Measurements from ENCODE around the gene MTREX.

The MTREX gene

DNA sequence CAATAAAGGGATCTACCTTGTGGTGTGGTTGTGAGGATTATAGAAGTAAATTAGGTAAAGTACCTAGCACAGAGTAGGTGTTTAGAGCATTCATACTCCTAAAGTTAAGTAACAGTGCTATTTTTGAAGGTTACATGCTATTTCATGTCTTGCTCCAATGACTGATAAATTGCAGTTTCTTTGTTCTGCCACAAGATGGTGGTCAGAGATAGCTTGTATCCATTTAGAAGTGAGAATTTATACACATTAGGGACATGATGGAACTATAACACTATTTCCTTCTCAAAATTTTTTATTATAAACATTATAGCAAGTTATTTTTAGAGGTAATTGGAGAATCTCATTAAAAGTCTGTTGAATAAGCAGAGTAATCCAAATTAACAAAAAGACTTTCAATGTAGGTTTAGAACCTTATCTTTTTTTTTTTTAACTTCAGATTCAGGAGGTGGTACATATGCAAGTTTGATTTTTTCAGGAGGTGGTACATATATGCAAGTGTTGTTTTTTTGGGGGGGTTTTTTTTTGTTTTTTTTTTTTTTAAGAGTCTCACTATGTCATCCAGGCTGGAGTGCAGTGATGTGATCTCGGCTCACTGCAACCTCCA lies 17.1 kb downstream of the MTREX start:
- no peak for DNase-seq (ENCODE audit: low read depth in 2 of 2)

DNA sequence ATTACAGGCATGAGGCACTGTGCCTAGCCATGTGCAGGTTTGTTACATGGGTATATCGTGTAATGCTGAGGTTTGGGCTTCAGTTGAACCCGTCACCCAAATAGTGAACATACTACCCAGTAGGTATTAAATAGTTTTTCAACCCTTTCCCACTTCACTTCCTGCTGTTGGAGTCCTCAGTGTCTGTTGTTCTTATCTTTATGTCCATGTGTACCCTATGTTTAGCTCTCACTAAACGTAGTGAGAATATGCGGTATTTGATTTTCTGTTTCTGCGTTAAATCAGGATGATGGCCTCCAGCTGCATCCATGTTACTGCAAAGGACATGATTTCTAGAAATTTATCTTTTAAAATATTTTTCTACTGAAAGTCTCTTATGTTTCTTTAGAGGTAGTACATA lies 17.8 kb downstream of the MTREX start:
- DNase-seq (ENCODE audit: low read depth in 2 of 2), result no peak

DNA sequence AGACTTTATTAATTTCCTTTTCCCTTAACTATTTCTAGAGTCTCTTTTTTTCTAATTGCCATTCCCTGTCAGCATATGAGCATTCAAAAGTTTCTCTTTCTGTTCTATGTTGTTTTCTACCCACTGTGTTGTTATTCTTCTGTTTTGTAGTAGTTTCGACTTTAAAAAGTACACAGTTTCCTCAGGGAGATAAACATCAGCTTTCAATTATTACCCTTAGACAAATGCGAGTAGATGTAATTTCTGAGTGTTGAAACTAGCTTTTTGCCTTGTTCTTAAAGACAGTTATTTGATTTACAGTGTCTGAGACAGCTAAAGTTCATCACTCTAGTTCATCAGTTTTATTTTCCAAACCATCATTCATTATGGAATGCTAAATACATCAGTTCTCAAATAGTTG lies 19.5 kb downstream of the MTREX start:
- DNase-seq (ENCODE audit: low read depth in 2 of 2), result no peak

DNA sequence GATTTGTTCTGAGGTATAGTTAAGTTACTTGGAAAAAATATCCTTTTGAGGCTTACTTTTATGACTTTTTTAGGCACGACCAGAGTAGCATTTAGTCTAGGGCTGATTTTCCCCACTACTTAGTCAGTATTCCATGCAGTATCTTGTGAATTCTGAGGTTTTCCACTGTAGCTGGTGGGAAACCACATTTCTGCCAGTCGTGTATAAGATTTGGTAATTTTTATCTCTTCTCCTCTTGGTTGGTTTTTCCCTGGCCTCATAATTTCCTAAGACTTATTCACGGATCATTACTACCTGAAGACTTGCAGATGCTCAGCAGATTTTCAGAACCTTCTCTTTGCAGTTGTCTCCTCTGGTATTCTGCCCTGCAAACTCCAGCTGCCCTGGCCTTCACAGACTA lies 23.5 kb downstream of the MTREX start:
- DNase-seq (ENCODE audit: low read depth in 2 of 2), result no peak

DNA sequence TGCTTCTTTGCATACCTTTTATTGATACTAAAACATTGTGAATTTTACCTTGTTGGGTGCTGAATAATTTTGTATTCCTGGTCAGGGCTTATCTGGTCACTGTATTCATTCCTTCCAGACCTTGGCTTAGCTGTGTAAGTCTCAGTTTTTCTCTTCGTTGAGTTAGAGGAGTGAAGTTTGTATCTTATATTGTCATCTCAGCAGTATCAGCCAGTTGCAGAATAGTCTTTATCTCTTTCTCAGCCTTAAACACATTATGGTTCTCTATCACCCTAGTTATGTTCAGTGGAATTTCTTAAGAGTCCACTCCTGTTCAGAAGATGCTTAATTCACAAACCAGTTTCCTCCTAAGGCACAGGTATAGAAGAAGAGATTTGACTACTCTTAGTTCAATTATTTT lies 25.2 kb downstream of the MTREX start:
- no peak for DNase-seq (ENCODE audit: low read depth in 2 of 2)

DNA sequence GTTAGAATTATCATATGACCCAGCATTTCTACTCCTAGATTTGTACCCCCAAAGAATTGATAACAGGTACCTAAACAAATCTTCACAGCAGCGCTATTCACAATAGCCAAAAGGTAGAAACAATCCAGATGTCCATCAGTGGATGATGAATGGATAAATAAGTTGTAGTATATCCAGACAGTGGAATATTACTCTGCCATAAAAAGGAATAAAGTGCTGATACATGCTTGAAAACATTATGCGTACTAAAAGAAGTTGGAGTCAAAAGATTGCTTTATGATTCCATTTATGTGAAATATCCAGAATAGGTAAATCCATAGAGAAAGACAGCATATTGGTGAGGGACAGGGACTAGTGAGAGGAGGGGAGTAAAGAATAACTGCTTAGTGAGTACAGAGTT lies 26.0 kb downstream of the MTREX start:
- DNase-seq (ENCODE audit: low read depth in 2 of 2), result no peak

DNA sequence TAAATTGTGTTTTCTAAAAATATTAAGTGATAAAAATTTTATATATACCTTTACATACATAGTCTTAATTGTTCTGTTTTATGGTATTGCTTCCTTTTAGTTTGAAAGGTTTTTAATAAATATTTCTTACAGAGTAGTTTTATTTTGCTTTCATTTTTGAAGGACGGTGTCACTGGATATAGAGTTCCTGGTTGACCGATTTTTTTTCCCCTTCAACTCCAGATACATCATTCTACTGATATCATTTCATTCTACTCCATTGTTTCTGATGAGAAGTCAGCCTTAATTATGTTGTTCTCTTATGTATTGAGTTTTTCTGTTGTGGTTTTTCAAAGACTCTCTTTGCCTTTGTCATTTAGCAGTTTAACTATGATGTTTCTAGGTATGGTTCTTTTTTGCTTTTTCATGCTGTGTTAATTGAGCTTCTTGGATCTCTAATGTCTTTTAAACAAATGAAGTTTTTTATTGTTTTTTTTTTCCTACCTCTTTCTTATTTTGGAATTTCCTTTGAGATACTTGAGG lies 30.4 kb downstream of the MTREX start:
- no peak for DNase-seq (ENCODE audit: low read depth in 2 of 2)

DNA sequence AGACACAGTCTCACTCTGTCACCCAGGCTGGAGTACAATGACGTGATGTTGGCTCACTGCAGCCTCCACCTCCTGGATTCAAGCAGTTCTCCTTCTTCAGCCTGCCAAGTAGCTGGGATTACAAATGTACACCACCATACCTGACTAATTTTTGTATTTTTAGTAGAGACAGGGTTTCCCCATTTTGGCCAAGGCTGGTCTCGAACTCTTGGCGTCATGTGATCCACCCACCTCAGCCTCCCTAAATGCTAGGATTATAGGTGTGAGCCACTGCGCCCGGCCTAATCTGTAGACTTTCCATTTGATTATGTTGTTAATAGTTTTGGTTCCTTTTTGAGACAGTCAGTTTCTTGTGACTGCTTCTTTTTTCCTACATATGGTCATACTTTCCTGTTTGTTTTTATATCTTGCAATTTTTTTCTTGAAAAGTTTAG lies 31.0 kb downstream of the MTREX start:
- DNase-seq (ENCODE audit: low read depth in 2 of 2), result no peak

DNA sequence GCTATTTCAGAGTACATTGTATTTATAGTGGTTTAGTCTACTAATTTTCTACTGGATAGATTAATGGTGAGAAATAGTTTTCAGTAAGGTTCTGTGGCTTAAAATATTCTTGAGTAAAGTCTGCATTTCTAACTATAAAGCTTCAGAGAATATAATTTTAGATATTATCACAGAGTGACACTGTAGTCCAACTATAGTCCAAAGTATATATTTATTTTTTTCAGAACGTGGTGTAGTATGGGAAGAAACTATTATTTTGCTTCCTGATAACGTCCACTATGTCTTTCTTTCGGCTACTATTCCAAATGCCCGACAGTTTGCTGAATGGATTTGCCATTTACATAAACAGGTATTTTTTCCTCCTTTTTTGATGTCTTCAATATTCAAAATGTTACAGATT lies 35.3 kb downstream of the MTREX start:
- no peak for DNase-seq (ENCODE audit: low read depth in 2 of 2)

DNA sequence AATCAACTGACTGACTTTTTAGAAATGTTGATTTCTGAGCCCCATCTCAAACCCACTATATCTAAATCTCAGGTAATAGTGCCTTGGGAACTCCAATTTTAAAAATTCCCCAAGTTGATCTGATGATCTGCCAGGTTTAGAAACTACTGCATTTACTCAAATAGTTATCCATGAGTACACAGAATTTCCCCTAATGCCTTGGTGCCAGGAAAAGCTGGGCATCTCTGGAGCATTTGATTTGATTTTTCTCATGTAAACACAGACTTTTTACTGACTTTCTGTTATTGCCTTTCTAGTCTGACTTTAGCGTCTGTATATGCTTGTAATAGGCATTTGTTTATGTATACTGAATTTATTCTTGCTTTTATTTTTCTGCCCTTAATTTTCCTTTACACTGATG lies 35.8 kb downstream of the MTREX start:
- no peak for DNase-seq (ENCODE audit: low read depth in 2 of 2)

DNA sequence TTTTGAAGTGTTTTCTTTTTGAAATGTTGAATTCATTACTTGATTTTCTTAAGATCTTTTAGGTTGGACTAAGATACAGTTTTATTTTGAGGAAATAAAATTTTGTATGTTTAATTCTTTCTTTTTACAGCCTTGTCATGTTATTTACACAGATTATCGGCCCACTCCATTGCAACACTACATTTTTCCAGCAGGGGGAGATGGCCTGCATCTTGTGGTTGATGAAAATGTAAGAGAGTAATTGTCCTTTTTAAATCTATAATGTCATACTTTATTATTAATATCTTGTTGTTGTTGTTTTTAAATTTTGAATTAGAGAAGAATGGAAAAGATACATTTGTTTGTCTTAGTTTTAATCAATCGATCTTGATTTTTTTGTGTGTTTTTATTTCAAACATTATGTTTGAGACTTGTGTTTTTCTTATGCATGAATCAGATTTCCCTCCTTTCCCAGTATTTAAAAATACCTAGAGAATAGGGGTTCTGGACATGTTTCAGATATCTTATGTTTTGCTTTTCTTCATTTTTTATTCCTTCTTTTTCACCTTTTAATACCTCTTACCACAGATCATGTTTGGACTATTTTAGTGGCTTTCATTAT lies 36.7 kb downstream of the MTREX start:
- peak; percentile 19 to 22 for DNase-seq (ENCODE audit: low read depth in 2 of 2)

DNA sequence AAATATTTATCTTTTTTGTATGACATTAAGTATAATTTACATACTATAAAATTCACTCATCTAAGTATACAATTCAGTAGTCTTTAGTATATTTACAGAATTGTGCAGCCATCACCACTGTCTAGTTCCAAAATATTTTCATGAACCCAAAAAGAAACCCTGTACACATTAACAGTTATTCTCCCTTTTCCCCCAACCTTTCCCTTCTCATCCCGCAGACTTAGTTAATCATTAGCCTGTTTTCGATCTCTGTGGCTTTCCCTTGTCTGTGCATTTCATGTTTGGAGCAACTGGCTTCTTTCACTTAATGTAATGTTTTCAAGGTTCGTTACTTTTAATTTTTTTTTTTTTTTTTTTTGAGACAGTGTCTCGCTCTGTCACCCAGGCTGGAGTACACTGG lies 37.5 kb downstream of the MTREX start:
- no peak for DNase-seq (ENCODE audit: low read depth in 2 of 2)

DNA sequence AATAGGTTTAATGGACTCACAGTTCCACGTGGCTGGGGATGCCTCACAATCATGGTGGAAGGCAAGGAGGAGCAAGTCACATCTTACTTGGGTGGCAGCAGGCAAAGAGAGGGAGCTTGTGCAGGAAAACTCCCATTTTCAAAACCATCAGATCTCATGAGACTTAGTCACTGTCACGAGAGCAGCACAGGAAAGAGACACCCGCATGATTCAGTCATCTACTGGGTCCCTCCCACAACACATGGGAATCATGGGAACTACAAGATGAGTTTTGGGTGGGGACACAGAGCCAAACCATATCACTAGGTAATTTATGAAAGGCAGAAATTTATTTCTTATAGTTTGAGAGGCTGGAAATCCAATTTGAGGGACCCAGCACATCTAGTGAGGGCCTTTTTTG lies 40.0 kb downstream of the MTREX start:
- DNase-seq (ENCODE audit: low read depth in 2 of 2), result no peak

DNA sequence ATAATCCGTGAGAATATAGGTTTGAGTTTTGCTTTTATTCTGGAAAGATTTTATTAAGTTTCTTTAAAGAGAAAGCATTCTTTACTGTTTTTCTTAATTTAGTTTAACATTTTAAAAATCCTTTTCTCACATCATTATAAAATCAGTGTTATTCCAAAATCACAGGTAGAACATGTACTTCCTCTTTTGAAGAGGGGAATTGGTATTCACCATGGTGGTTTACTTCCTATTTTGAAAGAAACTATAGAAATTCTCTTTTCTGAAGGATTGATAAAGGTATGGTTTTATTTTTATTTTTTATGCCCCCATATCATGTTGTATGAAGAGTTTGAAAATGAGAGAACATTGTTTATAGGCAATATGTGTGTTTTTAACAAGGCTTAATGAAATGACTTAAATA lies 43.0 kb downstream of the MTREX start:
- no peak for DNase-seq (ENCODE audit: low read depth in 2 of 2)

DNA sequence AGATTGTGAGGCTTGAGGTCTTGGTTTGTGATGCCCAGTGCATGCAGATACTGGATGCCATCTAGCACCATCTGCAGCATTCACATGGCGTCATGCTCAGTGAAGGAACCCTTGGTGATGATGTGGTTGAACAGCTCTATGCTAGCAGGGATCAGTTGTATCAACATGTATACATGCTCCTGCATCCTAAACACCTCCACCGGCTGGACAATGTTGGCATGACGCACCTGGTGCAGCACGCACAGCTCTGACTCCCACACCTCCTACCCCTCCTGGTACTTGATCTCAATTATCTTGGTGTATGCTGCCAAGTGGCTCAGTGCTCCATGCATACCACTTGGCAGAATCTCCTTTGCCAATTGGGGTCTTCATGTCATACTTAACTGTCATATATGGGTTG lies 49.1 kb downstream of the MTREX start:
- DNase-seq (ENCODE audit: low read depth in 2 of 2), result no peak

DNA sequence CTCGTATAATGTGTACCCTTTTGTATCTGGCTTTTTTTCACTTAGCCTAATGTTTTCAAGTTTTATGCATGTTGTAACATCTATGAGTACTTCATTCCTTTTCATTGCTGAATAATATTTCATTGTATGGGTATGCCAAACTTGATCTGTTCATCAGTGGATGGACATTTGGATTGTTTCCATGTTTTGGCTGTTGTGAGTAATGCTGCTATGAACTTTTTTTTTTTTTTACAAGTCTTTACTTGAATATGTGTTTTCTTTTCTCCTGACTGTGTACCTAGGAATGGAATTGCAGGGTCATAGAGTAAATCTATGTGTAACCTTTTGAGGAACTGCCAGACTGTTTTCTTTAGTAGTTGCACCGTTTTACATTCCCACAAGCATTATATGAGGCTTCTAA lies 52.4 kb downstream of the MTREX start:
- no peak for DNase-seq (ENCODE audit: low read depth in 2 of 2)

DNA sequence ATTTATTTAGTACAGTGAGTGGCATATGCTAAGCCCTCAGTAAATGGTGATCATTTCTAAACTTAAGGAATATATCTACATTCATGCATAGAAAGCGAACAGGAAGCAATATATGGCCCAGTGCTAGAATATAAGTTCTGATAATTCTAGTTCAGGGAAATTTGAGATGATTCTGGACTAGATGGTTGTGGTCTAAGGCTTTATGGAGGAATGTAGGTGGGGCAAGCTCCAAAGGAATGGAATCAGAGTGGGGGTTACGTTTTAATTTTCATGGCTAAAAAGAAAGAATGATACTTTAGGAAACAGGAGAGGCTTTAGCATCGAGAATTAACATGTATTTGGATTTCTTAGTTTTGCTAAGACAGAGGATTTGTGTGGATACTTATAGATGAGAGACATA lies 56.1 kb downstream of the MTREX start:
- no peak for DNase-seq (ENCODE audit: low read depth in 2 of 2)

DNA sequence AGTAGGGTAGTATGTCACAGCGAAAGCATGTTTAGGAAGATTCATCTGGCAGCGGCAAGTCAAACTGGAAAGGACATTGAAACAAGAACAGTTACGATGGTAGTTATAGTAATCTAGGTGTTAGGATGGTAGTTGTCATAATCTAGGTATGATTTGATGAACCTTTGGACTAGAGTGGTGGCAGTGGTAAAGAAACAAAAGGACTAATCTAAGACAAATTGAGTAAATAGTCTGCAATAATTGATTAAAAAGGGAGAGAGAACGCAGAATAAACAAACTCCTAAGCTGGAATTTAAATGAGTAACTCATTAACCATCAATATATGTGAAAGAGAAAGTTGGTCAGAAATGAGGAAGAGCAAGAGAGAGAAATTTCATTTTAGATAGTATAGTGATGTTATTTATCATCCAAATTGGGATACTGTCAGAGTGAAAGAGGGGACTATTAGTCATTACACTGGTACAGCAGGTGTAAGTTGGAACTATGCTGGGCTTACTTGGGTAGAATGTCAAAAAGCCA lies 56.8 kb downstream of the MTREX start:
- no peak for DNase-seq (ENCODE audit: low read depth in 2 of 2)

DNA sequence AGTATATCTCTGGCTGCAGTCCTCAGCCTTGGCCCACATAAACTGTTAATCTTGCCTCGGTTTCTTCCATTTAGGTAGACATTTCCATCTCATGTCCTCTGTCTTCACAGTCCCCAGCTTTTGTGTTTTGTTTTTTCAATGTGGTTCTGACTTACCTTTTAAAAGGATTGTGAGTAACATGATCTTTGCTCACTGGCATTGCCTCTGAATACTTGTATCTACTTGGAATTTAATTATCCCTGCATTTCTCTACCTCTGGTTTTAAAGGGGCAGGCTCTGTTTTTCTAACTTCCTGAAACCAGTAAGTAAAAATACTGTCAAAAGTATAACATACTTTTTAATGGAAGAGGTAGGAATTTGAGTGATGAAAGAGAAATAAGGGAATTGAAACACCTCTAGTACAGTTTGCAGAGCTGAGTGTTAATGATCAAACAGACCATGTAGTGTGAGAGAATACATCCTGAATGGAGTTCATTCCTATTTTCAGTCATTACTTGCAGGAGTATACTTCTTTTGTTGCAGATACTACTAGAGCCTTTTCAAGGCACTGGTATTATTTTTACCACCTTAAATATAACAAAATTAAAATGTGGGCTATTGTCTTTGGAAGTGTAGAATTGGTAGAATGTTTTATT lies 62.6 kb downstream of the MTREX start:
- no peak for DNase-seq (ENCODE audit: low read depth in 2 of 2)

DNA sequence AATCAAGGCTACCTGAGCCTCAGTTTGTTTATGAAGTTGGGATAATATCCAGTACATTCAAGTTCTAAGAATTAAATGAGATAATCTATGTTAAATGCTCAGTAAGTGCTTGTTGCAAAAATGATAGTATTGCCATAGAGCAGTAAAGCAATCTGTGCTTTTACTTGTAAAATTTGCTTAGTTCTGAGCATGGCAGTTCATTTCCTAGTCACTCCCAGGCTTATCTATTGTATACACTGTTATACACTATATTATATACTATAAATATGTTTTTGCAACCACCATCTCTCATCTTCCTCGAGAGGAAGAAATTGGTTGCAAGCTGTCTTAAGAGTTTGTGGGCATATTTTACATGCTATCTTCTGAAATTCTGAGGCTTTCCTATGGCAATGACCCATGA lies 63.4 kb downstream of the MTREX start:
- DNase-seq (ENCODE audit: low read depth in 2 of 2), result no peak

DNA sequence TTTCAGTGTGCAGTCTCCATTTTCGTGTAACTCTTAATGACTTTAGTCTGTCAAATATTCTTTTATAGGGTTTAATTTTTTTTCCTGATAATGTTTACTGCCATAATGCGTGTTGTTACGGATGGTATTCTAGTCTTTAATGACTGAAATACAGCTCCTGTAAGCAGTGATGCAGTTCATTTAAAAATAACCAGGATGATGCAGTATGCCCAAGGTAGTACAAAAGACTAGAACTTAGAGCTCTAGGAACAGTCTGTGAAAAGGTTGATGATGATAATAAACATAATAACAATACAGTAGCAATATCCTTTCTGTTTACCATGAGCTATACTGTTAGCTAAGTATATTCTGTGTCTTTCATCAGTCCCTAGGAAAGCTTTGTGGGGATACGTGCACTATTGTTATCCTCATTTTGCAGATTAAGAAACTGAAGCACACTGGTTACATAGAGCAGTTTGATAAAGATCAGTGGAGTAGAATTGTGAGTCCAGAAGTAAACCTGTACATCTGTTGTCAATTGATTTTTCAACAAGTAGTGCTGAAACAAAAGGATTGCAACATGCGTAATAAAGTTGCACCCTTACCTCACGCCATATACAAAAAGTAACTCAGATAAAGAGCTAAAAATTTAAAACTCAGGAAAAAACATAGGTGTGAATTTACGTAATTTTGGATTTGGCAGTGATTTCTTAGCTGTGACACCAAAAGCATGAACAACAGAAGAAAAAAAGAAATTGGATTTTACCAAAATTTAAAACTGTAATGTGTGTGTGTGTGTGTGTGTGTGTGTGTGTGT lies 64.5 kb downstream of the MTREX start:
- DNase-seq (ENCODE audit: low read depth in 2 of 2), result no peak

DNA sequence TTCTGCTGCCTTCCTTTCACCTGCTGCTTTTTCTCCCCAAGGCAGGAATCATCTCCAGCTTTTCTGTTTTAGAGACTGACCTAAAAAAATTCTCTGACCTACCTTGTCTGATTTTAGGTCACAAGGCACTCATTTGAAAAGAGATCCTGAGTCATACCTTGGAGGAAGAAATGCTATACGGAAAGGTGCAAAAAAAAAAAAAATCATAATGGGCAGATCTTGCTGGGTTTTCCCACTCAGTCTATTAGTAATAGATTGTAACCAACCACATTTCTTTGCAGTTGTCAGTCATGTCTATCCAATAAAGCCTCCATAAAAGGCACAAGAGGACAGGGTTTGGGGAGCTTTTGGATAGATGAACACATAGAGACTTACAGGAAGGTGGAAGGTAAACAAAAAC lies 70.0 kb downstream of the MTREX start:
- DNase-seq (ENCODE audit: low read depth in 2 of 2), result no peak

Measured in stimulated activated CD8-positive, alpha-beta memory T cell treated with anti-CD3 and anti-CD28 coated beads, Interleukin-2, amount 100 ng/mL, for 1 hour (primary cell).